Neural cell (in vitro differentiated cells): Measurements from ENCODE around the gene NTRK2. TPM values are rescaled to one million over a fixed set of nuclear protein-coding genes. Genes with fewer than 3 reads are reported as not detected.

ENCODE experiments used
- H2AFZ ChIP-seq: fragments of 200-600, 300-800 bp; sonication (generic), shearing (Covaris generic); 2 replicates; pipeline ENCODE4 v1.6.0; 2014; ENCODE audit warnings: low read depth, mild to moderate bottlenecking, antibody characterized with exemption, low read length, moderate library complexity
- H3F3A ChIP-seq: fragments of 200-600 bp; shearing (Covaris generic); 2 replicates; pipeline ENCODE4 v1.6.1; 2016; ENCODE audit warnings: mild to moderate bottlenecking, moderate library complexity, mixed read lengths, antibody characterized with exemption, low read length; ENCODE audit not compliant: insufficient read depth, poor library complexity, severe bottlenecking
- H3K27ac ChIP-seq: fragments of 200-600, 300-800 bp; sonication (generic), shearing (Covaris generic); 2 replicates; pipeline ENCODE4 v1.5.1; 2014; ENCODE audit warnings: mild to moderate bottlenecking, low read length, moderate library complexity
- H3K27me3 ChIP-seq: fragments of 300-800, 200-600 bp; sonication (generic), shearing (Covaris generic); 2 replicates; pipeline ENCODE4 v1.6.0; 2014; ENCODE audit warnings: mild to moderate bottlenecking, low read depth, low read length, moderate library complexity; ENCODE audit not compliant: insufficient read depth
- H3K36me3 ChIP-seq: fragments of 300-800, 200-600 bp; sonication (generic), shearing (Covaris generic); 2 replicates; pipeline ENCODE4 v1.5.1; 2014; ENCODE audit warnings: mild to moderate bottlenecking, antibody characterized with exemption, low read length, moderate library complexity; ENCODE audit not compliant: insufficient read depth
- H3K4me2 ChIP-seq: fragments of 300-800, 200-600 bp; sonication (generic), shearing (Covaris generic); 2 replicates; pipeline ENCODE4 v1.6.0; 2014; ENCODE audit warnings: mild to moderate bottlenecking, low read length
- H3K4me3 ChIP-seq: fragments of 300-800, 200-600 bp; sonication (generic), shearing (Covaris generic); 2 replicates; pipeline ENCODE4 v1.5.1; 2014; ENCODE audit warnings: mild to moderate bottlenecking, low read length, moderate library complexity
- H3K79me2 ChIP-seq: fragments of 200-600 bp; shearing (Covaris generic); replicated peaks from 2 replicates; pipeline ENCODE4 v1.6.0; 2014; ENCODE audit warnings: mild to moderate bottlenecking, low read length, moderate library complexity; ENCODE audit not compliant: insufficient read depth
- H3K9ac ChIP-seq: fragments of 300-800, 200-600 bp; sonication (generic), shearing (Covaris generic); 2 replicates; pipeline ENCODE4 v1.6.1; 2016; ENCODE audit warnings: mild to moderate bottlenecking, low read length, mixed read lengths
- H3K9me2 ChIP-seq: fragments of 200-600 bp; shearing (Covaris generic); 2 replicates; pipeline ENCODE4 v1.6.1; 2016; ENCODE audit warnings: mild to moderate bottlenecking, low read length, mixed read lengths; ENCODE audit not compliant: insufficient read depth
- H3K9me3 ChIP-seq: fragments of 200-600, 300-800 bp; sonication (generic), shearing (Covaris generic); 2 replicates; pipeline ENCODE4 v1.6.1; 2016; ENCODE audit warnings: mild to moderate bottlenecking, mixed run types, low read length, moderate library complexity, mixed read lengths
- H4K20me1 ChIP-seq: fragments of 200-600 bp; shearing (Covaris generic); 2 replicates; pipeline ENCODE4 v1.6.1; 2016; ENCODE audit warnings: mild to moderate bottlenecking, mixed run types; ENCODE audit not compliant: insufficient read depth
- CTCF ChIP-seq: fragments of 450-650 bp; IDR thresholded peaks from 2 replicates; pipeline ENCODE4 v1.5.1; 2014; ENCODE audit warnings: antibody characterized with exemption, mild to moderate bottlenecking, moderate library complexity; ENCODE audit not compliant: poor library complexity, severe bottlenecking
- EP300 ChIP-seq: fragments of 450-650 bp; conservative IDR thresholded peaks from 2 replicates; pipeline ENCODE4 v1.6.1; 2014; ENCODE audit warnings: antibody characterized with exemption, mild to moderate bottlenecking, moderate library complexity; ENCODE audit not compliant: poor library complexity, severe bottlenecking
- EZH2 ChIP-seq: fragments of 200-600, 300-800 bp; shearing (Covaris generic), sonication (generic); IDR thresholded peaks from 2 replicates; pipeline ENCODE4 v1.6.1; 2014; ENCODE audit warnings: antibody characterized with exemption, low read length, borderline replicate concordance, mild to moderate bottlenecking; ENCODE audit not compliant: insufficient read depth, poor library complexity, severe bottlenecking
- MXI1 ChIP-seq: fragments of 450-650 bp; conservative IDR thresholded peaks from 2 replicates; pipeline ENCODE4 v1.6.1; 2014; ENCODE audit warnings: antibody characterized with exemption, mild to moderate bottlenecking; ENCODE audit not compliant: poor library complexity, severe bottlenecking
- POLR2AphosphoS5 ChIP-seq: IDR thresholded peaks from 2 replicates; pipeline ENCODE4 v1.6.1; 2012
- RAD21 ChIP-seq: fragments of 450-650 bp; conservative IDR thresholded peaks from 2 replicates; pipeline ENCODE4 v1.6.1; 2014; ENCODE audit warnings: antibody characterized with exemption, mild to moderate bottlenecking, moderate library complexity
- SMC3 ChIP-seq: fragments of 450-650 bp; conservative IDR thresholded peaks from 2 replicates; pipeline ENCODE4 v1.6.1; 2014; ENCODE audit warnings: antibody characterized with exemption, mild to moderate bottlenecking, moderate library complexity; ENCODE audit not compliant: poor library complexity
- TAF1 ChIP-seq: IDR thresholded peaks from 2 replicates; pipeline ENCODE4 v1.6.1; 2012; ENCODE audit warnings: low read depth
- polyA plus RNA-seq: library from polyadenylated mRNA; depleted of rRNA; stranded (reverse); fragments of >200 nt; gene quantifications from 2 replicates; pipeline ENCODE4 v1.2.3, GENCODE V29; 2014
- TF ChIP-seq, protein P1 (sequence below): IDR thresholded peaks from 2 replicates; pipeline ENCODE4 v1.6.1; 2012; ENCODE audit warnings: borderline replicate concordance

Gene NTRK2
- polyA plus RNA-seq, 1 donor from 2014 or later = 14.2 TPM

GRCh38 chr9:84953797-84954705, 284.5 kb downstream of the NTRK2 start:
- no peaks in the 10 kb centered on the region for H3K9me3 ChIP-seq
- H3K9ac ChIP-seq = no peak overlapping the region
- no peaks in the 10 kb centered on the region for H3K36me3 ChIP-seq
- no peak overlapping the region for H2AFZ ChIP-seq
- H3K4me2 ChIP-seq = no peak overlapping the region
- H3K79me2 ChIP-seq = no peaks in the 10 kb centered on the region
- no peaks in the 10 kb centered on the region for H4K20me1 ChIP-seq
- no peaks in the 10 kb centered on the region for H3F3A ChIP-seq
- no peak overlapping the region for H3K27ac ChIP-seq
- H3K27me3 ChIP-seq = no peaks in the 10 kb centered on the region
- no peaks in the 10 kb centered on the region for H3K9me2 ChIP-seq
- no peak overlapping the region for H3K4me3 ChIP-seq
- TF ChIP-seq SMC3 = peak; percentile 89
- no peak for TF ChIP-seq EP300
- TF ChIP-seq POLR2AphosphoS5 = peak; percentile 36
- TF ChIP-seq RAD21 = peak; percentile 94
- peak; percentile 94 for TF ChIP-seq CTCF

DNA sequence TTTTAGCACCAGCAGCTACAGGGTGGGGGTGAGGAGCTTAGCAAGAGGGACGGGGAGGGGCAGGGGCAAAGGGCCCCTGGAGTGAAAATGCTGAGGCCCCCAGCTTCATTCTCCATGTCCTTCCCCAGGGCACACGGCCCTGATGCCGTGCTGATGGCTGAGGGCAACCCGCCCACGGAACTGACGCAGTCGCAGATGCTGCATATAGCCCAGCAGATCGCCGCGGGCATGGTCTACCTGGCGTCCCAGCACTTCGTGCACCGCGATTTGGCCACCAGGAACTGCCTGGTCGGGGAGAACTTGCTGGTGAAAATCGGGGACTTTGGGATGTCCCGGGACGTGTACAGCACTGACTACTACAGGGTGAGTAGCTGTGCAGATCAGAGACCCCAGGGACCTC, 285.6 kb downstream of the NTRK2 start:
- Histone ChIP-seq H3K4me3 (no peak overlapping the region), H3K9me2 (no peaks in the 10 kb centered on the region), H3K27me3 (no peaks in the 10 kb centered on the region), H3K27ac (no peak overlapping the region), H3K9me3 (no peaks in the 10 kb centered on the region), H3K9ac (no peak overlapping the region), H2AFZ (no peak overlapping the region), H4K20me1 (no peaks in the 10 kb centered on the region), H3K79me2 (no peaks in the 10 kb centered on the region), H3K36me3 (no peaks in the 10 kb centered on the region), H3K4me2 (no peak overlapping the region), H3F3A (no peaks in the 10 kb centered on the region)
- no peak for TF ChIP-seq MXI1
- no peak for TF ChIP-seq SMC3
- no peak for TF ChIP-seq EP300
- TF ChIP-seq, protein P1, sequence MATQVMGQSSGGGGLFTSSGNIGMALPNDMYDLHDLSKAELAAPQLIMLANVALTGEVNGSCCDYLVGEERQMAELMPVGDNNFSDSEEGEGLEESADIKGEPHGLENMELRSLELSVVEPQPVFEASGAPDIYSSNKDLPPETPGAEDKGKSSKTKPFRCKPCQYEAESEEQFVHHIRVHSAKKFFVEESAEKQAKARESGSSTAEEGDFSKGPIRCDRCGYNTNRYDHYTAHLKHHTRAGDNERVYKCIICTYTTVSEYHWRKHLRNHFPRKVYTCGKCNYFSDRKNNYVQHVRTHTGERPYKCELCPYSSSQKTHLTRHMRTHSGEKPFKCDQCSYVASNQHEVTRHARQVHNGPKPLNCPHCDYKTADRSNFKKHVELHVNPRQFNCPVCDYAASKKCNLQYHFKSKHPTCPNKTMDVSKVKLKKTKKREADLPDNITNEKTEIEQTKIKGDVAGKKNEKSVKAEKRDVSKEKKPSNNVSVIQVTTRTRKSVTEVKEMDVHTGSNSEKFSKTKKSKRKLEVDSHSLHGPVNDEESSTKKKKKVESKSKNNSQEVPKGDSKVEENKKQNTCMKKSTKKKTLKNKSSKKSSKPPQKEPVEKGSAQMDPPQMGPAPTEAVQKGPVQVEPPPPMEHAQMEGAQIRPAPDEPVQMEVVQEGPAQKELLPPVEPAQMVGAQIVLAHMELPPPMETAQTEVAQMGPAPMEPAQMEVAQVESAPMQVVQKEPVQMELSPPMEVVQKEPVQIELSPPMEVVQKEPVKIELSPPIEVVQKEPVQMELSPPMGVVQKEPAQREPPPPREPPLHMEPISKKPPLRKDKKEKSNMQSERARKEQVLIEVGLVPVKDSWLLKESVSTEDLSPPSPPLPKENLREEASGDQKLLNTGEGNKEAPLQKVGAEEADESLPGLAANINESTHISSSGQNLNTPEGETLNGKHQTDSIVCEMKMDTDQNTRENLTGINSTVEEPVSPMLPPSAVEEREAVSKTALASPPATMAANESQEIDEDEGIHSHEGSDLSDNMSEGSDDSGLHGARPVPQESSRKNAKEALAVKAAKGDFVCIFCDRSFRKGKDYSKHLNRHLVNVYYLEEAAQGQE = no peak
- TF ChIP-seq TAF1 = no peak
- TF ChIP-seq EZH2 = no peak
- no peak for TF ChIP-seq POLR2AphosphoS5
- TF ChIP-seq RAD21 = no peak
- TF ChIP-seq CTCF = no peak
